Colonic mucosa (tissue), 4 donors: Measurements from ENCODE around the gene CDCA4. TPM values are rescaled to one million over a fixed set of nuclear protein-coding genes. Genes with fewer than 3 reads are reported as not detected.
"Not testable (repeated sequence)": the region's sequence is repeated elsewhere in the genome, so short reads cannot be mapped to it uniquely, and the experiment has no call there.

Source experiments
- DNase-seq: peaks from one replicate; pipeline ENCODE4 v3.0.0-alpha.2; 2020
- H3K27ac ChIP-seq: fragments of 200-600 bp; one replicate; pipeline ENCODE4 v1.8.0; 2021
- H3K27me3 ChIP-seq: fragments of 200-600 bp; one replicate; pipeline ENCODE4 v1.8.0; 2021
- H3K36me3 ChIP-seq: fragments of 200-600 bp; one replicate; pipeline ENCODE4 v1.8.0; 2021
- H3K4me1 ChIP-seq: fragments of 200-600 bp; one replicate; pipeline ENCODE4 v1.8.0; 2021; ENCODE audit warnings: mild to moderate bottlenecking
- H3K4me3 ChIP-seq: fragments of 200-600 bp; one replicate; pipeline ENCODE4 v1.8.0; 2021
- H3K9ac ChIP-seq, 2 donors: one replicate each; pipeline ENCODE4 v1.7.0; 2013; ENCODE audit warnings: control low read depth in 2 of 2, low read depth in 2 of 2, low read length in 2 of 2
- H3K9me3 ChIP-seq: fragments of 200-600 bp; one replicate; pipeline ENCODE4 v1.8.0; 2021
- intact Hi-C: fragments of 100-400 bp; cut with DNase I; formaldehyde crosslinking; loops from one replicate; pipeline ENCODE4 v1.14.1; 2022
- total RNA-seq, 2 donors: library from RNA; stranded (reverse); fragmentation: NEBNext Ultra II Directional in 1 of 2; extraction: Animal tissue kit (Norgen Biotek cat#: 25700) in 1 of 2; gene quantifications; one replicate each; pipeline ENCODE4 v1.2.1, GENCODE V29; 2021
- TF ChIP-seq, protein P1 (sequence below): fragments of 200-600 bp; IDR thresholded peaks from one replicate; pipeline ENCODE4 v1.8.0; 2022; ENCODE audit warnings: antibody characterized with exemption, mild to moderate bottlenecking
- donor health status: healthy.
- donor health status: DM: no; HTN: no; CAD: no.
- donor health status: DM: no; HTN: no; CAD: no.

Gene CDCA4
- total RNA-seq, 2 donors from 2014 or later: 8.3 to 16.3 TPM

DNA sequence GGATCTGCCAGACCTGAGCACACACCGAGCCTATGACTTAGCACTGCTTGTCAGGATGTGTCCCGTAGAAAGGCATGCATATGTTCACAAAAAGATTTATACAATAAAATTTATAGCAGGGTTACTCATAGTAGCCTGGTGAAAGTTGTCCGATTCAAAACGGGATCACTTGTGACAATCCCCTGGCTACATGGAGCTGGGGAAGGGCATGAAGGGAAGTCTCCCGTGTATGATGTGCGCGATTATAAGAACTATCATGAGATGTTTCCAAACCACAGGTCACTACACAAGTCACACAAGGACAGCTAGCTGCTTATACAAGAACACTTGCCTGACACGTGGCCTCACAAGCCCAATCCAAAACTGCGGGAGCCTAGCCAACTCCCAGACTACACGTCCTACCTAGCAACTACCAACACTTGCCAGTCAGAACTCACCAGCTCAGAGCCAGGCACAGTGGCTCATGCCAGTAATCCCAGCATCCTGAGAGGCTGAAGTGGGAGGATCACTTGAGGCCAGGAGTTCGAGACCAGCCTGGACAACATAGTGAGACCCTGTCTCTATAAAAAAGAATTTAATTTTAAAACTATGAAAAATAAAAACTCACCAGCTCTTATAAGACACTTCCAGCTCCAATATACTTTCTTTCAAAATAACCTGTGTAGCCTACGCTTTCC, 7.5 kb upstream of the CDCA4 start:
- H3K36me3 ChIP-seq: no peaks in the 10 kb centered on the region
- no peaks in the 10 kb centered on the region for H3K27me3 ChIP-seq
- no peak overlapping the region for H3K27ac ChIP-seq
- no peaks in the 10 kb centered on the region for H3K4me1 ChIP-seq
- no peak overlapping the region for H3K4me3 ChIP-seq
- no peaks in the 10 kb centered on the region for H3K9me3 ChIP-seq
- no peak for DNase-seq
- intact Hi-C loops: no loop called here
- H3K9ac ChIP-seq: no peak overlapping the region
- TF ChIP-seq, protein P1, sequence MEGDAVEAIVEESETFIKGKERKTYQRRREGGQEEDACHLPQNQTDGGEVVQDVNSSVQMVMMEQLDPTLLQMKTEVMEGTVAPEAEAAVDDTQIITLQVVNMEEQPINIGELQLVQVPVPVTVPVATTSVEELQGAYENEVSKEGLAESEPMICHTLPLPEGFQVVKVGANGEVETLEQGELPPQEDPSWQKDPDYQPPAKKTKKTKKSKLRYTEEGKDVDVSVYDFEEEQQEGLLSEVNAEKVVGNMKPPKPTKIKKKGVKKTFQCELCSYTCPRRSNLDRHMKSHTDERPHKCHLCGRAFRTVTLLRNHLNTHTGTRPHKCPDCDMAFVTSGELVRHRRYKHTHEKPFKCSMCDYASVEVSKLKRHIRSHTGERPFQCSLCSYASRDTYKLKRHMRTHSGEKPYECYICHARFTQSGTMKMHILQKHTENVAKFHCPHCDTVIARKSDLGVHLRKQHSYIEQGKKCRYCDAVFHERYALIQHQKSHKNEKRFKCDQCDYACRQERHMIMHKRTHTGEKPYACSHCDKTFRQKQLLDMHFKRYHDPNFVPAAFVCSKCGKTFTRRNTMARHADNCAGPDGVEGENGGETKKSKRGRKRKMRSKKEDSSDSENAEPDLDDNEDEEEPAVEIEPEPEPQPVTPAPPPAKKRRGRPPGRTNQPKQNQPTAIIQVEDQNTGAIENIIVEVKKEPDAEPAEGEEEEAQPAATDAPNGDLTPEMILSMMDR: no peak

DNA sequence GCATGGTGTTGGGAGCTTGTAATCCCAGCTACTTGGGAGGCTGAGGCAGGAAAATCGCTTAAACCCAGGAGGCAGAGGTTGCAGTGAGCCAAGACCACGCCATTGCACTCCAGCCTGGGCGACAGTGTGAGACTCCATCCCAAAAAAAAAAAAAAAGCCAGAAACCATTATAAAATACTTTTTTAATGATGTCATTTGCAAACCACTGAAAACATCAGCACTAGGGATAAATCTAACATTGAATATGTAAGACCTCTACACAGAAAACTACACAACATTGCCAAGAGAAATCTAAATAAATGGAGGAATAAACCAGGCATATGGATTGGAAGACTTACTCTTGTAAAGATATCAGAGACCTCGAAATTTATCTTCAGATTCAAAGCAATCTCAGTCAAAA, 6.8 kb upstream of the CDCA4 start:
- H3K9ac ChIP-seq: not testable (repeated sequence)

DNA sequence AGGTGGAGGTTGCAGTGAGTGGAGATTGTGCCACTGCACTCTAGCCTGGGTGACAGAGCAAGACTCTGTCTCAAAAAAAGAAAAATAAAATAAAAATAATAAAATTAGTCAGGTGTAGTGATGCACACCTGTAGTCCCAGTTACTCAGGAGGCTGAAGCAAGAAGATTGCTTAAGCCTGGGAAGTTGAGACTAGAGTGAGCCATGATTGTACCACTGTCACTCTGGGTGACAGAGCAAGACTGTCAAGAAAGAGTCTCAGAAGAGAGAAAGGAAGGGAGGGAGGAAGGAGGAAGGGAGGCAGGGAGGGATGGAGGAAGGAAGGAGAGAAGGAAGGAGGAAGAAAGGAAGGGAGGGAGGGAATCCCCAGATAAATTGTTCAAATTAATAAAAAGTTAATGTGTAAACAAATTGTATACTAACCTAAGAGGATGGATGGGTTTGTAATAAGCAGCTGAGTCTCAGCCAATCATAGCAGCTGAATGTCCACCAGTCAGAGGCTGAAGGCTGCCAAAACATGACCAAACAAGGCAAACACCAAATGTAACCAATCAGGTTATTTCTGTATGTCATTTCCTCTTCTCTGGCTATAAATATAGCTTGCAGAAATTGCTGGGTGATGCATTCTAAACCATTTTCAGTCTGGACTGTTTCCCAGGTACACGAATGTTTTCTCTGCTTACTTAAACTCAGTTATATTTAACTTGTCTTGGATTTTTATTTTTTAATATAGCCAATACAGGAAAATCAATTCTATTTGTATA, 6.1 kb upstream of the CDCA4 start:
- Histone ChIP-seq H3K9me3 (no peaks in the 10 kb centered on the region), H3K9ac (no peak overlapping the region), H3K27ac (no peak overlapping the region), H3K27me3 (no peaks in the 10 kb centered on the region), H3K36me3 (no peaks in the 10 kb centered on the region), H3K4me3 (no peak overlapping the region), H3K4me1 (no peaks in the 10 kb centered on the region)
- no peak for DNase-seq
- intact Hi-C loops: no loop called here
- TF ChIP-seq, protein P1: no peak

More for the DNA sequence above, 6.8 kb upstream of the CDCA4 start:
- H3K36me3 ChIP-seq, H3K9me3 ChIP-seq, H3K27me3 ChIP-seq, H3K27ac ChIP-seq, H3K4me3 ChIP-seq, intact Hi-C loops, DNase-seq, H3K4me1 ChIP-seq: not testable (repeated sequence)

DNA sequence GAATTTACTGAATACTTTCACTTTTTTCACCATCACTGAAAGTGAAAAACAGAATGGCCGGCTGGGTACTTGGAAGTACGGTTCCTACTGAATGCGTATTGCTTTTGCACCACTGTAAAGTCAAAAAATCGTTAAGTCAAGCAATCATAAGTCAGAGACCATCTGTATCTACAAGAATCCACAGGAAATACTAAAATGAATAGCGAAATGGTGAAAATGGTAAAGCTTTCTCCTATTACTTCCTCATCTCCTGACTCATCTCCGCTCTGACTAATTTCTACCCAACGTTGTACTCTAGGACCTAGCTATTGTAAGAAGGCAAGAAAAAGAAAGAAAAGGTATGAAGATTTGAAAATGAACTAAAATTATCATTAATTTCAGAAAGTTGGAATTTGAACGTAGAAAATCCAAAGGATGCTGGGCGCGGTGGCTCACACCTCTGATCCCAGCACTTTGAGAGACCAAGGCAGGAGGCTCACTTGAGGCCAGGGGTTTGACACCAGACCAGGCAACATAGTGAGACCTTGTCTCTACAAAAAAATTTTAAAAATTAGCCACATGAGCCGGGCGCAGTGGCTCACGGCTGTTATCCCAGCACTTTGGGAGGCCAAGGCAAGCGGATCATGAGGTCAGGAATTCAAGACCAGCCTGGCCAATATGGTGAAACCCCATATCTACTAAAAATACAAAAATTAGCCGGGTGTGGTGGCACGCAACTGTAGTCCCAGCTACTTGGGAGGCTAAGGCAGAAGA, 5.3 kb upstream of the CDCA4 start:
- no peaks in the 10 kb centered on the region for H3K4me1 ChIP-seq
- no peak for DNase-seq
- intact Hi-C loops: no loop called here
- no peak overlapping the region for H3K9ac ChIP-seq
- TF ChIP-seq, protein P1: no peak
- H3K27ac ChIP-seq: no peak overlapping the region
- H3K36me3 ChIP-seq: no peaks in the 10 kb centered on the region
- H3K9me3 ChIP-seq: no peaks in the 10 kb centered on the region
- no peaks in the 10 kb centered on the region for H3K27me3 ChIP-seq
- no peak overlapping the region for H3K4me3 ChIP-seq

DNA sequence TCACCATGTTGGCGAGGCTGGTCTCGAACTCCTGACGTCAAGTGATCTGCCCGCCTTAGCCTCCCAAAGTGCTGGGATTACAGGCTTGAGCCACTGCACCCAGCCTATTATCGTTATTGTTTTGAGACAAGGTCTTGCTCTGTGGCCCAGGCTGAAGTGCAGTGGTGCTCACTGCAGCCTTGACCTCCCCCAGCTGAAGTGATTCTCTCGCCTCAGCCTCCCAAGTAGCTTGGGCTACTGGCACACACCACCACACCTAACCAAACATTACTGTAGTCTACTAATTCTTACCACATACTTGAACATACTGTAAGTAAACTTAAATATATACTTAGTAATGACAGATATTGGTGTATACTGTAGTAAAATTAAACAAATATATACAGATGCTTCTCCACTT, 4.5 kb upstream of the CDCA4 start:
- no peak overlapping the region for H3K9ac ChIP-seq

More for the DNA sequence above, 4.5 kb upstream of the CDCA4 start:
- DNase-seq: no peak
- intact Hi-C loops: no loop called here
- Histone ChIP-seq H3K4me1 (no peaks in the 10 kb centered on the region), H3K36me3 (no peaks in the 10 kb centered on the region), H3K4me3 (no peak overlapping the region), H3K9me3 (no peaks in the 10 kb centered on the region), H3K27ac (no peak overlapping the region), H3K27me3 (no peaks in the 10 kb centered on the region)
- TF ChIP-seq, protein P1: no peak
